PFSK-1 (cell line): Measurements from ENCODE around the gene CCDC86.

ENCODE experiments used
- FOXP2 ChIP-seq: optimal IDR thresholded peaks from 2 replicates; pipeline ENCODE3; 2011; ENCODE audit warnings: borderline replicate concordance, control low read depth, inconsistent platforms; ENCODE audit not compliant: insufficient read depth; ENCODE audit errors: extremely low read length, extremely low read depth
- POLR2AphosphoS5 ChIP-seq: IDR thresholded peaks from 2 replicates; pipeline ENCODE4 v1.6.1; 2012; ENCODE audit warnings: low read depth, mild to moderate bottlenecking, control low read depth, low read length, moderate library complexity
- REST ChIP-seq, 2 experiments: IDR thresholded peaks; 2 replicates each; pipeline versions ENCODE4 v1.6.1 to v1.8.0; 2011 to 2012; ENCODE audit warnings: low read depth in 2 of 2, low read length in 2 of 2, control low read depth in 1 of 2, inconsistent platforms in 1 of 2, mild to moderate bottlenecking in 1 of 2, moderate library complexity in 1 of 2; ENCODE audit not compliant: insufficient read depth in 1 of 2
- SIN3A ChIP-seq: IDR thresholded peaks from 2 replicates; pipeline ENCODE4 v1.6.1; 2012; ENCODE audit warnings: mild to moderate bottlenecking, low read length, moderate library complexity, borderline replicate concordance; ENCODE audit not compliant: insufficient read depth
- TAF1 ChIP-seq: IDR thresholded peaks from 2 replicates; pipeline ENCODE4 v1.6.1; 2012; ENCODE audit warnings: low read length, control low read depth, borderline replicate concordance; ENCODE audit not compliant: insufficient read depth

Gene CCDC86

GRCh38 chr11:60798631-60799030, 43.3 kb upstream of the CCDC86 start:
- no peak for TF ChIP-seq SIN3A
- no peak for TF ChIP-seq REST (IDR thresholded peaks at IDR 0.05; ENCODE audit: insufficient read depth in 1 of 2, low read depth in 2 of 2, low read length in 2 of 2)
- TF ChIP-seq POLR2AphosphoS5 = no peak
- TF ChIP-seq TAF1 = no peak
- no peak for TF ChIP-seq FOXP2

GRCh38 chr11:60801194-60801593, 40.7 kb upstream of the CCDC86 start:
- TF ChIP-seq SIN3A = no peak
- no peak for TF ChIP-seq TAF1
- no peak for TF ChIP-seq FOXP2
- TF ChIP-seq REST (IDR thresholded peaks at IDR 0.05; ENCODE audit: insufficient read depth in 1 of 2, low read depth in 2 of 2, low read length in 2 of 2) = no peak
- no peak for TF ChIP-seq POLR2AphosphoS5

- TF ChIP-seq POLR2AphosphoS5 = no peak
- TF ChIP-seq SIN3A = no peak
- TF ChIP-seq REST (IDR thresholded peaks at IDR 0.05; ENCODE audit: insufficient read depth in 1 of 2, low read depth in 2 of 2, low read length in 2 of 2) = no peak
- TF ChIP-seq FOXP2 = no peak
- no peak for TF ChIP-seq TAF1
Measured at GRCh38 chr11:60803273-60803936, 38.5 kb upstream of the CCDC86 start.

GRCh38 chr11:60809249-60809648, 32.7 kb upstream of the CCDC86 start:
- TF ChIP-seq REST (IDR thresholded peaks at IDR 0.05; ENCODE audit: insufficient read depth in 1 of 2, low read depth in 2 of 2, low read length in 2 of 2) = no peak
- no peak for TF ChIP-seq FOXP2
- TF ChIP-seq SIN3A = no peak
- no peak for TF ChIP-seq POLR2AphosphoS5
- TF ChIP-seq TAF1 = no peak

GRCh38 chr11:60809691-60810090, 32.2 kb upstream of the CCDC86 start:
- TF ChIP-seq POLR2AphosphoS5 (no peak), SIN3A (no peak), TAF1 (no peak)

GRCh38 chr11:60810151-60810550, 31.8 kb upstream of the CCDC86 start:
- TF ChIP-seq POLR2AphosphoS5 (no peak), FOXP2 (no peak), SIN3A (no peak), TAF1 (no peak), REST (IDR thresholded peaks at IDR 0.05; ENCODE audit: insufficient read depth in 1 of 2, low read depth in 2 of 2, low read length in 2 of 2) (no peak)
